GM10248 (cell line): ENCODE measurements around the gene RFX8.

Experiments used
- CTCF ChIA-PET: fragments of 300-600 bp; sonication (Branson Sonifier 250); formaldehyde crosslinking; extraction: SDS; loops from one replicate; lab custom pipeline; 2021; ENCODE audit warnings: antibody characterized with exemption; lab: Yijun Ruan, JAX
- POLR2A ChIA-PET: fragments of 350-650 bp; sonication (Branson Sonifier 250); formaldehyde crosslinking; extraction: SDS; loops from one replicate; lab custom pipeline; 2020; ENCODE audit warnings: antibody characterized with exemption; lab: Yijun Ruan, JAX
- DNase-seq: peaks from one replicate; pipeline ENCODE4 v3.0.0; 2012; ENCODE audit errors: extremely low spot score
- TF ChIP-seq, protein P1 (sequence below): IDR thresholded peaks from 2 replicates; pipeline ENCODE4 v1.5.1; 2012; ENCODE audit warnings: mild to moderate bottlenecking, low read depth; ENCODE audit errors: extremely low read depth, missing control alignments, control extremely low read depth

RFX8 gene

DNA sequence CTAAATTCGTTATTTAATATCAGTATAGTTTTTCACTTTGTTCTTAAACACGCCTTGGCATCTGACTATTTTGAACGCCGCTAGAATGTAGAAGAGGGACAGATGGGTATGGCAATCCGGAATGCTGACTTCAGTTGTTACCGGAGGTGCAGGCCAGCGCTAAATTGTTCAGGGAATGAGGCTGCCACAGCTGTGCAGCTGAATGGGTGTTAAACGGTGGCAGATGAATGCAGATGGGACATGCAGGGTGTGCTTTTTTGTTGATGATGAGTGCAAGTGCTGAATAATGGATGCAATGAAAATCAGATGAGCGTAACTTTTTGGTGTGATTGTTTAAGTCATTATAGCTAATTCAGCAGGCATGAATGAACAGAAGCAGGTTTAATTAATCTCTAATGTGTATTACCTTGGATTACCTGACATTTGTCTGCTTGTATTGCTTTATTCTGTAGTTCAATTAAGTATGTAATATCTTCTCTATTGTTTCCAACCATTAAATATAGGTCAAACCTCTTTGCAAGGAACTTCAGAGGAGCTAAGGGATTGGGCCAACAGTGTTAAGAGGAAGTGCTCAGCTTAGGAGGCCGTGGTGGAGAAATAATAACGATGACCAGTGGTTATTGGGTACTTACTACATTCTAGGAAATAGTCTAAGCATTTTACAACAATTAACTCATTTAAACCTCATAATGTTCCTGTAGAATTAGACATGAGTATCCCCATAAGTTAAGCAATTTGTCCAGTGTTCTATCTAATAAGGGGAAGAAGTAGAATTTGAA, 75.7 kb downstream of the RFX8 start:
- DNase-seq = no peak
- TF ChIP-seq, protein P1, sequence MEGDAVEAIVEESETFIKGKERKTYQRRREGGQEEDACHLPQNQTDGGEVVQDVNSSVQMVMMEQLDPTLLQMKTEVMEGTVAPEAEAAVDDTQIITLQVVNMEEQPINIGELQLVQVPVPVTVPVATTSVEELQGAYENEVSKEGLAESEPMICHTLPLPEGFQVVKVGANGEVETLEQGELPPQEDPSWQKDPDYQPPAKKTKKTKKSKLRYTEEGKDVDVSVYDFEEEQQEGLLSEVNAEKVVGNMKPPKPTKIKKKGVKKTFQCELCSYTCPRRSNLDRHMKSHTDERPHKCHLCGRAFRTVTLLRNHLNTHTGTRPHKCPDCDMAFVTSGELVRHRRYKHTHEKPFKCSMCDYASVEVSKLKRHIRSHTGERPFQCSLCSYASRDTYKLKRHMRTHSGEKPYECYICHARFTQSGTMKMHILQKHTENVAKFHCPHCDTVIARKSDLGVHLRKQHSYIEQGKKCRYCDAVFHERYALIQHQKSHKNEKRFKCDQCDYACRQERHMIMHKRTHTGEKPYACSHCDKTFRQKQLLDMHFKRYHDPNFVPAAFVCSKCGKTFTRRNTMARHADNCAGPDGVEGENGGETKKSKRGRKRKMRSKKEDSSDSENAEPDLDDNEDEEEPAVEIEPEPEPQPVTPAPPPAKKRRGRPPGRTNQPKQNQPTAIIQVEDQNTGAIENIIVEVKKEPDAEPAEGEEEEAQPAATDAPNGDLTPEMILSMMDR = no peak
- ChIA-PET POLR2A (no interaction called here), CTCF (interaction anchor here (0.8 to 1.2 kb wide), 2 partner anchors 11 to 12 kb away, joined by 3 to 4 read pairs; no protein-coding TSS in a partner anchor)

DNA sequence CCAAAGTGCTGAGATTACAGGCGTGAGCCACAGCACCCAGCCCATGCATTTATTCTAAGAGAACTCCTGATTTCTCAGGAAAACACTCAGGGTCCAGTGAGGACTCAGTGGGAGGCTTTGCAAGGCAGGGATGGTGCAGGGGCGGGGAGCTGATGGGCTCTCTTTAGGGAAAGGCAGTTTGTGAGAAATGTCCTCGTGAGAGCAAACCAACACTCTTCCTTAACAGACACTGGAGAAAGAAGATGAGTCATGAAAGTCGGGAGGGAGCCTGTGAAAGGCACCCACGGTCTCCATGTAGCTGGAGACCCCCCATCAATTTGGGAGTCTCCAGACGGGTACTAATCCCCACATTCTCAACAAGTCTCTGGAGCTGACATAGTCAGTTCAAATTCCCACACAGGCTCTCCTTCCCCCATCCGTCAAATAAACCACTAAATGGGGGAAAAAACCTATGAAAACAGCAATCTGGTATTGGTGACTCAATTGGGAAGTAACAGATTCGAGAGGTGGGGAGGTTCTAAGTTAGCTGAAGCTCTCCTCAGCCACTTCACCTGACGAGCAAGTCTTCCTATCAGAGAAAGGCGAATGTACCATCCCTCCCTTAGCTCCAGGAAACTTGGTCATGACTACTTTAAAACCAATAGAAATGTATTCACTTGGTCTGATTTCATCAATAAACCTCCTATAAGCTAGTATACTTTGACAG, 76.6 kb downstream of the RFX8 start:
- no peak for DNase-seq
- POLR2A ChIA-PET = no interaction called here
- TF ChIP-seq, protein P1 = no peak
- CTCF ChIA-PET = interaction anchor here (0.8 to 1.8 kb wide), 4 partner anchors 9 to 12 kb away, joined by 3 to 6 read pairs (median 4); no protein-coding TSS in a partner anchor

DNA sequence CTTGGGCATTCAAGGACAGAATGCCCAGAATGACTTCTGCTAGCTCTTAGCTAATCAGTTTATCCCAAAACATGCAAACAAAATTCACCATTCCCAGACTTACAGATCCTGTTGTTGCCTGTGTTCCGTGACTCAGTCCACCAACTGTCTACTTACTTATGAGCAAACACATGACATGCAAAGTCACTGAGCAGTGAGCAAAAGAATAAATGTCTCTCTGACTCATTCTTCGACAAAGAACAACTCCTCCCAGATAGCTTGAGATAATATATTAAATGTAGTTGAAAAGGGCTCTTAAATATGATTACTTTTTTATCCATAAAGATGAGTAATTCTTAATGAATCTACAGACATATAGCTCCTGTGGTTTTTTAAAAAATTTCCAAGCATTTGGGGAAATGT, 78.6 kb downstream of the RFX8 start:
- TF ChIP-seq, protein P1 = no peak
- CTCF ChIA-PET = no interaction called here
- no peak for DNase-seq
- POLR2A ChIA-PET = no interaction called here

DNA sequence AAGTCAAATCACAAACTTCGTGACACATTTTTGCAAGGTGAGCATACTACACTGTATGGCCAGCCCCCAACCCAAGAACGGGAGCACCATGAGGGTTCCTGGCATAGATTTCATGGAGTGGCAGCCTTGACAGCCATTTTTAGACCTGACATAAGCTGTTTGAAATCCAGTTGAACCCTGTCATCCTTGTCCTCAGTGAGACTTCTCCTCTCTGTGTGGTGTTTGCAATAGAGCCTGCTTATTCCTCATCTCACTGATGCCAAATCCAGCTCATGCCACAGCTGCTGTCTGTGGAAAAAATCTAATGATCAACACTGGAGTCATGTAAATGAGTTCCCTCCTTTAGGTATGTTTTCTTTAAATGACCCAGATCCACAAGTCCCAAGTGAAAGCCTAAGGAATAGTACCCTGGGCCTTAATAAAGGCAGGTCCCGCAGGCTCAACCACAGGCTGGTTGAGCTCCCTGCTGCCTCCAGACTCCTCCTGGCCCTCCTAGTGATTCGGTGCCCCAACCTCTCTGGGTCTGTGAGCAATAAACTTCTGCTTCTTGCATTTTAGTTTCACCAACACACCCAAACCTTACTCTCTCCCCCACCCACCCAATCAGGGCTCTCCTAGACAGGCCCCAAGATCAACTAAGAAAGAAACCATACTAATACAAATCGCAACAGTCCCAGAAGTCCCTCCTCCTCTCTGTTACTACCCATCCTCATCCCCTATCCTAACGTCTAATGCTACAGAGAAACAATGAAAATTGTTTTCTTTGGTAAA, 79.2 kb downstream of the RFX8 start:
- CTCF ChIA-PET = interaction anchor here (0.9 to 2.2 kb wide), 2 partner anchors 21 to 23 kb away, joined by 3 to 7 read pairs; no protein-coding TSS in a partner anchor
- POLR2A ChIA-PET = no interaction called here
- DNase-seq = no peak

DNA sequence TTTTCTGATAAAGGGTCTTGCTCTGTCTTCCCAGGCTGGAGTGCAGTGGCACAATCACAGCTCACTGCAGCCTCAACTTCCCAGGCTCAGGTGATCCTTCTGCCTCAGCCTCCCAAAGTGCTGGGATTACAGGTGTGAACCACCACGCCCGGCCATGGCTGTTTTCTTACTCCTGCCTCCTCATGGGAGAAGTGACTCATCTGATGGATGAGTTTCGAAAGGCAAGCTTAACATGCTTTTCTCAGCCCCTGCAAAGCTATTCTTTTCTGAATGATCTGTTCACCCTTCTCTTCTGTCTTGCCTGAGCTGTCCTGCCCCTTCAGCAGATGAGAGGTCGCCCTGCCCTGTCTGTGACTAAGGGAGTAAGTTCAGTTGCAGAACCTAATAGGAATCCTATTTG, 86.7 kb downstream of the RFX8 start:
- TF ChIP-seq, protein P1 = no peak
- no peak for DNase-seq
- POLR2A ChIA-PET = no interaction called here
- CTCF ChIA-PET = interaction anchor here (1.0 to 2.1 kb wide), 4 partner anchors 10 to 442 kb away, joined by 3 to 4 read pairs (median 4); no protein-coding TSS in a partner anchor

More for the DNA sequence above, 79.2 kb downstream of the RFX8 start:
- TF ChIP-seq, protein P1 = no peak
